Measurements from ENCODE around the gene ZNF775. TPM values are rescaled to one million over a fixed set of nuclear protein-coding genes. Genes with fewer than 3 reads are reported as not detected.
A peak's percentile ranks its signal among the peaks of the same experiment; 100 is the strongest.
"Not testable (repeated sequence)": the region's sequence is repeated elsewhere in the genome, so short reads cannot be mapped to it uniquely, and the experiment has no call there.

The ZNF775 gene
- total RNA-seq, 1 donor from 2014 or later = 4.6 TPM

DNA sequence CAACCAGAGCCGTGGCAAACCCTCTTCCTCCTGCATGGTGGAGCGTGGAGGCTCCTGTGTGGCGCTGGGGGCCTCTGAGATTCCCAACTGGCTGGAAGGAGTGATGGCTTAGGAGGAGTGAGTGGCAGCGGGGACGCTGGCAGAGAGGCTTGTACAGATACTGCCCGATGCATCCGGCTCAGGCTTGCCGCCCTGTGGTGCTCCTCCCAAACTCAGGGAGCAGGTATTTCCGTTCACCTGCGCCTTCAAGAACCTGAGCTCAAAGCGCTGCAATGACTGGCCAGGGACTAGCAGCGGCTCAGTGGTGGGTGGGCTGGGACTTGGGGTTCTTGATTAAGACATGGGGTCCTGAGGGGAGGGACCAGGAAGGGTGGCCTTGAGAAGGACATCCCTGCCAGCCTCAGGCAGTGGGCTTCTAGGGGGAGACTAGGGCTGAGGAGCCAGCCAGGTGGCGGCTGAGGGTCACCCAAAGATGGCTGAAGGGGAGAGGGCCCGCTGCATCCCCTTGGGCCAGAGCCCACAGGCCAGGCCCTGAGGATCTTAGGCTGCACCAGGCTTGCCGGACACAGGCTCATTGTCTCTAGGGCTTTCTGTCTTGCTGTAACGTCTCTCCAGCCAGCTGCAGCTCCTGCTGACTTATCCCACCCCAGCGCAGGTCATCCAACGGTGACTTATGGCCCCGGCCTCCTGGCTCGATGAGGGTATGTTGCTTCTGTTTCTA, 3.2 kb downstream of the ZNF775 start:
- DNase-seq (ENCODE audit: low spot score) = no peak

DNA sequence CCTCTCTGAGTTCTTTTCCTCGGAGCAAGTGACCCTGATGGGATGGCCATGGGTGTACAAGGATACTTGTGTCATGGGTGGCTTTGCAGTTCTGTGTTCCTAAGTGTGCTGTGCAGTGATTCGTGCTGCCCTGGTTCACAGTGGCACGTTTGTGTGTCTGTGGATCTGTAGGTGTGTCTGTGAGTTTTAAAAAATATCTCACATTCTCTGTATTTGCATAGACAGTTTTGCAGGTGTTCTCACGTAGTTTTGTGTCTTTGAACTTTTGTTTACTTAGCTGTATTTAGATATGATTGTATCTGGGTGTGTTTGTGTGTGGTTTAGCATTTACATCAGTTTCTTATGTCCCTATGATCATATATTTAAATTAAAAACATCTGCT, 3.7 kb downstream of the ZNF775 start:
- no peak for DNase-seq (ENCODE audit: low spot score)

DNA sequence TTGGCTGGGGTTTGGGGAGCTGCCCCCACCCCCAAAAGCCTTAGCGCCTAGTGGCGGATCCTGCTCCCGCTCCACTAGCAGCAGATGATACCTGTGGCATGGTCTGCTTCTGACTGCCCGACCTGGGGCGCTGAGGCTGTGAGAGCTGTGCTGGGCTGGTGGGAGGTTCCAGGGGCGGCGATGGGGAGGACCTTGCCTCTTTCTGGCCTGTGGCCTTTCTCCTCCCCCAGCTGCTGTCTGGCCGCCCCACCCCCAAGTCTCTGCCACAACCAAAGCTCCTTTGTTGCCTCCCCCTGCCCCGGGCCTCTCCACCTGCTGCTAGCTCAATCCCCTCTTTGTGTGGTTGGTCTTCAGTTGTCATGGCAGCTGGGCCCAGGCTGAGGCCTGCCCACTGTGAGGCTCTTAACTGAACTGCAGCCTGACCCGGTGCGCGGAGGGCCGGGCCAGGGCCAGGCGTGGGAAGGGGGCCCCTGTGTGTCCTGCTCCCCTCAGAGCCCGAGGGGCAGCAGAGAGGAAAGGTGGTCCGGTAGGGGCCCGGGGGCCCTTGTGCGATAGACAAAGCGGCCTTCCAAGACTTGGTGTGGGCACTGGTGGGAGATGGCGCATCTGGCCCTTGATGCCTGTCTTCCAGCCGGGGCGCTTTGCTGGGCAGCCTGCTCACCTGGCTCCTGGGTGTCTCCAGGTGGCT, 4.7 kb downstream of the ZNF775 start:
- DNase-seq (ENCODE audit: low spot score) = peak; percentile 75

DNA sequence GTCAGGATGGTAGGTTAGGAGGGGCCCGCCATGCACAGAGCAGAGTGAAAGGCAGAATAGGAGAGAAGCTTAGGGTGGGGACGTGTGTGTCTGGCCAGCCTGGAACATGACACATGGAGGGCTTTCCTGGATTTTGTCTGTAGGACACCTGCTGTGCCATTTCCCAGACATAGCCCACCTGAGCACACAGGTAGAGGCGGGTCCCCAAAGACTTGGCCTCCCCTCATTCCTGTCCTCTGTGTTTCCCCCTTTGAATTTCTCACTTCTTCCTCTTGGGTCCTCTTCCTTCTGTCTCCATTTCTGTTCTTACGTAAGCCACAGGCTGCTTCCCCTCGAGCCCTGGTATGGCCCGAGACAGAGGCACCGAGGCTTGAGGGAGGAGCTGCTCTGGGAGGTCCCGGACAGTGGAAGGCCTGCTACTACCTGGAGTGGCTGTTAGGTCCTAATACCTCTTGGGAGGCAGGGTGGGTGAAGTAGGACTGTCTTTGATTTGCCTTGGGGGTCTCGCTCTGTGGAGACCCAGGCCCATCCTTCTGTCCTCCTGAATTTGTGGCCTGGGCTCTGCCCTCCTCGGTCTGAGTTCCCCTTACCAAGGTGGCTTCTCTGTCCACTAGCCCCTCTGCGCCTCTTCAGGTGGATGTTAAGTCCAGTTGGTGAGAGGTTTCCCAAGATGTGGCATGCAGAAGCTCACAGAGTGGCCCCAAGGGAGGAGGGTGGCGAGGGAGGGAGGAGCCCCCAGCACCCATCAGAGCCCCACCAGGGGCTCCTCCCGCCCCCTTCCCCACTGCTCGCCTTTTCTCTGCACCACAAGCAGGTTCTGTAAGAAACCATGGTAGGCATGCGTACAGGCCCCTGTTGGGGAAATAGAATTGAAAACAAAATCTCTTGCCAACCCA, 5.5 kb downstream of the ZNF775 start:
- DNase-seq (ENCODE audit: low spot score) = no peak

DNA sequence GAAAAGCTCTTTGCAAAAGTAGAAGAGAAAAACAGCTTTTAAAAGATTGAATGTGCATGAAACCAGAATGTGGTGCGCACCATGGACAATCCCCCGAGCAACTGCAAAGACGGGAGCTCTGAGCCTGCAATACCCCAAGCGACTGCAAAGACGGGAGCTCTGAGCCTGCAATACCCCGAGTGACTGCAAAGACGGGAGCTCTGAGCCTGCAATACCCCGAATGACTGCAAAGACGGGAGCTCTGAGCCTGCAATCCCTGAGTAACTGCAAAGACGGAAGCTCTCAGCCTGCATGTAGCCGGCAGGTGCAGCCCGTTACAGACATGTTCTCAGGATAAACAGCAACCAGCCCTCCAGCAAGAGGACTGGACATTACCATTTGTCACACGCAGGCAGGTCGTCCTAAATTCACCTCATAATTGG, 6.2 kb downstream of the ZNF775 start:
- DNase-seq (ENCODE audit: low spot score) = no peak

DNA sequence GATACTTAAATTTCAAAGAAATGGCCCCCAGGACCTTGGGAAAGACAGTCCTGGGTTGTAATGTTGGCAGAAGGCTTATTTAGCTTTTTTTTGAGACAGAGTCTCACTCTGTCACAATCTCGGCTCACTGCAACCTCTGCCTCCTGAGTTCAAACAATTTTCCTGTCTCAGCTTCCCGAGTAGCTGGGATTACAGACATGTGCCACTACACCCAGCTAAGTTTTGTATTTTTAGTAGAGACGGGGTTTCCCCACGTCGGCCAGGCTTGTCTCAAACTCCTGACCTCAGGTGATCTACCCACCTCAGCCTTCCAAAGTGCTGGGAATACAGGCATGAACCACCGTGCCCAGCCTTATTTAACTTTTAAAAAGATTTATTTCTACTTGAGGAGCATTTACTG, 6.8 kb downstream of the ZNF775 start:
- not testable (repeated sequence) for DNase-seq (ENCODE audit: low spot score)

DNA sequence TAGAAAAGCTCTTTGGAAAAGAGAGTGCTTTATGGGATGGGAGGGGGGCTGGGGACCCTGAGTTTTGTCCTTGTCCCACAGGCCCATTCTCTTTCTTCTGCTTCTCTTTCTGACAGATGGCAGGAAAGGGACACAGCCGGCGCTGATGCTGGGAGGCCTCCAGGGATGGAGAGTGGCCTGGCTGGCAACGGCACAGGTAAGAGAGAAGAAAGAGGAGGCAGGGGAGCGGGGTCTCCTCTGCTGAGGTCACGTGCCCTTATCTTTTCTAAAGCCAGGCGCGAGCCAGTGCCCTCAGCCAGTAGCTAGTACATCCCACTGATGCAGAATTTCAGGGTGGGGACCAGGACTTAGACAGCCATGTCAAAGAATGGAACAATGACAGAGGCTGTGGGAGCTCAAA, 9.2 kb downstream of the ZNF775 start:
- no peak for DNase-seq (ENCODE audit: low spot score)

DNA sequence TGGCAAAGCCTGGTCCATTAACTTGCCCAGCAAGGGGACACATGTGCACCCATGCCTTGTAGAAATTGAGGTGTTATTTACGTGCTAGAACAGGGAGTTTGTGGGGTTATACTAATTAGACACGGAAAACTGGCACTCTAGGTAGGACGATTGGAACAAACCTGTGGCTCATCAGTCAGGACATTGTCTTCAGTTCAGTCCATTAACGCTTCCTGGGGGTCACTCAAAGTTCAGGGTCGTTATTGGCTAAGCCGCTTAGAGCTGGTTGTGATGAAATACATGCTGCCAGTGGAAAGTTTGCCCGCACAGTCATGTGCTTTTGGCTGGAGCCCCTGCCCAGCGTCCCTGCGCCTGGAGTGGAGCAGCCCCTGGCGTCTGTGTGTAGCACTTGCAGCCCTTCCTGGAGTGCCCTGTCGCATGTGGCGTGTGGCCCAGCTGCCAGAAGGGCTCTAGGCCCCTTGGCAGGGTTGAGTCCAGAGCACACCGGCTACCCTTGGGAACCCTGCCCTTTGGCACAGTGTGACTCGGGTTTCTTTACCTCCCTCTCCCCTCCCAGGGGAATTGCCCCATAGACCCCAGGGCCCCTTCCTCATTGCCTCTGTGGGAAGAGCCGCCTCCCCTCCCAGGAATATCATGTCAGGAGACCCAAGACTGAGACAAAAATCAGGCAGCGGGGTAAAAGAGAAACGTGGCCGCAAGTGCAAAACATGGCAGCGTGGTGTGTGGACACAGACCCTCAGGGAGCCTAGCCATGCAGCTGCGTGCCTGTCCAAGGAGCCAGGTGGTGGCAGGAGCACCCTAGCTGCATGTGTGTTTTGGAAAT, 9.8 kb downstream of the ZNF775 start:
- no peak for DNase-seq (ENCODE audit: low spot score)

DNA sequence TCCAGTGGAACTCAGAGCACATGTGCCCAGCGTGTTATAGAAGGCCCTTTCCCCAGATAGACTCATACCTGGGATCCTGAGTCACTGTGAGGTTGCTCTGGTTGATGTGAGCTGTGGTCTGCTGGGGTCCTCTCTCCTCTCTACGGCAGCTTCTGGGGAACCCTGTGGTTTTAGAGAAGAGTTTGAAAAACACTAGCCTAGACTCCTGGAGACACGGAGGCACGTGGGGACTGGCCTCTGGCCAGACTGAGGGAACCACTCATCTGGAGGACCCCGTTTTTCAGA, 10.3 kb downstream of the ZNF775 start:
- no peak for DNase-seq (ENCODE audit: low spot score)

DNA sequence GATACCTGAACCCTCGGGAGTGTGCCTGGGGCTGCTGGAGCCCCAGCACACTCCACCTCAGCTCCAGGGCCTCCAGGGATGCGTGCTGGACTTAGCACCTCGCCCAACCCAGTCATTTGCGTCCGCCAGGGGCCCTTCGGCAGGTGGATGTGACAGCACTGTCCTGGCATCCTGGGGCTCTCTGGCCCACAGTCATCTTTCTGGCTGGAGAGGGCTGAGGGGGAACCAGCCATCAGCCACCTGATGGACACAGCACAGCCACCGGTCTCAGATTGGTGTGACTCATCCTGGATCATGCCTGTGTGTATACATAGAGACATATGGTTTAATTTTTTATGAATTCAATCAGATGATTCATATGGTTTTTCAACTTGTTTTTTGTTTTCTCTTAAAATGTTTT, 11.1 kb downstream of the ZNF775 start:
- DNase-seq (ENCODE audit: low spot score) = no peak

DNA sequence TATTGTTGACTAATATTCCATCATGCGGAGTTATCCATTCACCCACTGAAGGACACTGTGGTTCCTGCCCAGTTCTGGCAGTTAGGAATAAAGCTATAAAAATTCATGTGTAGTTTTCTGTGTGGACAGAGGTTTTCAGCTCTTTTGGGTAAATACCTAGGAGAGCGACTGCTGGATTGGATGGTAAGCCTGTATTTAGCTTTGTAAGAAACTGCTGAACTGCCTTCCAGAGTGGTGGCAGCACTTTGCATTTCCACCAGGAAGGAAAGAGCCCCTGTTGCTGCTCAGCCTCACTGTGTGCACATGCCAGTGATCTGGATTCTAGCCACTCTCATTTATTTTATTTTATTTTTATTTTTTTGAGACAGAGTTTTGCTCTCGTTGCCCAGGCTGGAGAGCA, 14.2 kb downstream of the ZNF775 start:
- no peak for DNase-seq (ENCODE audit: low spot score)

DNA sequence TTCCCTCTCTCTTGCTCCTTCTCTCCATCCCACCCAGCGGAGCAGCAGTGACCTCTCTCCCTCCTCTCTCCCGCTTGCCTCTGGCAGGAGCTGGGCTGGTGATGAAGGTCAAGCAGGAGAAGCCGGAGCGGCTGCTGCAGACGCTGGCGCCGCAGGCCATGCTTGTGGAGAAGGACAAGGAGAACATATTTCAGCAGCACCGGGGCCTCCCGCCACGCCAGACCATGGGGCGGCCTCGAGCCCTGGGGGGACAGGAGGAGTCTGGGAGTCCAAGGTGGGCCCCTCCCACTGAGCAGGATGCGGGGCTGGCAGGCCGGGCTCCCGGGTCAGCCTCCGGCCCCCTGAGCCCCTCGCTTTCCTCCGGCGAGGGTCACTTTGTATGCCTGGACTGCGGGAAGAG, 17.3 kb downstream of the ZNF775 start:
- DNase-seq (ENCODE audit: low spot score) = no peak

DNA sequence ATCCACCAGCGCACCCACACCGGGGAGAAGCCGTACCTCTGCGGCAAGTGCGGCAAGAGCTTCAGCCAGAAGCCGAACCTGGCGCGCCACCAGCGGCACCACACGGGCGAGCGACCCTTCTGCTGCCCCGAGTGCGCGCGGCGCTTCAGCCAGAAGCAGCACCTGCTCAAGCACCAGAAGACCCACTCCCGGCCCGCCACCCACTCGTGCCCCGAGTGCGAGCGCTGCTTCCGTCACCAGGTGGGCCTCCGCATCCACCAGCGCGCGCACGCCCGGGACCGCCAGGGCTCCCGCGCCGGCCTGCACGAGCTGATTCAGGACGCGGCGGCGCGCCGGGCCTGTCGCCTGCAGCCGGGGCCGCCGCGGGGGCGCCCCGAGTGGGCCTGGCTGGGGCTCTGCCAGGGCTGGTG, 17.7 kb downstream of the ZNF775 start:
- DNase-seq (ENCODE audit: low spot score) = no peak

DNA sequence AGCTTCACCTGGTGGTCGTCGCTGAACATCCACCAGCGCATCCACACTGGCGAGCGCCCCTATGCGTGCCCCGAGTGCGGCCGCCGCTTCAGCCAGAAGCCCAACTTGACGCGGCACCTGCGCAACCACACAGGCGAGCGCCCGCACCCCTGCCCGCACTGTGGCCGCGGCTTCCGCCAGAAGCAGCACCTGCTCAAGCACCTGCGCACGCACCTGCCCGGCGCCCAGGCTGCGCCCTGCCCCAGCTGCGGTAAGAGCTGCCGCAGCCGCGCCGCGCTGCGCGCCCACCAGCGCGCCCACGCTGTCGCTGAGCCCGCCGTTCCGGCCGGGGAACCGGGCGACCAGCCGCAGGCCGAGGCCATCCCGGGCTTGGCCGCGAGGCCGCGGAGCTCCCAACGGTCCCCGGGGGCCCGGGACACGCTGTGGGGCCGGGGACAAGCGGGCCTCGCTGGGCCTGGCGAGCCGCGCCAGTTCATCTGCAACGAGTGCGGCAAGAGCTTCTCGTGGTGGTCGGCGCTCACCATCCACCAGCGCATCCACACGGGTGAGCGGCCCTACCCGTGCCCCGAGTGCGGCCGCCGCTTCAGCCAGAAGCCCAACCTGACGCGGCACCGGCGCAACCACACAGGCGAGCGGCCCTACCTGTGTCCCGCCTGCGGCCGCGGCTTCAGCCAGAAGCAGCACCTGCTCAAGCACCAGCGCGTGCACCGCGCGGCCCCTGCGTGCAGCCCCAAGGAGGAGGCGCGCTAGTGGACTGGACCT, 18.4 kb downstream of the ZNF775 start:
- DNase-seq (ENCODE audit: low spot score) = no peak

DNA sequence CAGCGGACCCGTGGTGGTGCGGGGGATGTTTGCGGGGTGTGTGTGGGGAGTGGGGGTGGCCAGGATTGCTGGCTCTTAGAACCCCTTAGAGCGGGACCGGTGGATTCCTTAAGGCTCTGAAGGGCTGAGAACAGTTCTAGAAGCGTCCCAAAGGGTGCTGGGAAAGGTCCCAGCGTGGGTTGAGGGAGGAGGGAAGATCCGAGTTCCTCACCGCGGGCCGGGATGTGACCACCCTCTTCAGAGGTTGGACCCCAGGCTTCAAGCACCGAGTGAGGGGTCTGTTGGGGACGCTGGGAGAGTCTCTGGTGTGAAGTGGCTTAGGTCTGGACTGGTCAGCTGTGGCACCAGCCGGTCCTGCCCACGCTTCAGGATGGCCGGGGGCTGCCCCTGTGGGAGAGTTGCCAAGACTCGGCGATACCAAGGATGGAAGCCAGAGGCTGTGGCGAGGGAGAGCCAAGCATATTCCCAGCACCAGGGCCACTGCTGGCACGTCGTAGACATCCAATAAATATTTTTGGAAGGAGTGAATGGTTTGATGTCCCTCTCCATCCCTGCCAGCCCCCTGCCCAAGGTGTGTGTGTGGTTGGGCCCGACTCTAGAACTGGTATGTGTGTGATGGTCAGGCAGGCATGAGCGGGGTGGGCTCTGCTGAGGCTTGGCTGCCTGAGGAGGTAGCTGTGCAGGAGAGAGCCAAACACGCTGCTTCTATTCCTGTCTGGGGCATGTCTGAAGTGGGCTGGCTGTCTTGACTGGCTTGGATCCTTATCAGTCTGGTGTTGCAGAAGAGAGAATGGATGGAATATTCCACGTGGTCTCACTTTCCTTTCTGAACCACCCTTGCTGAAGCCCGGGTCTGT, 19.2 kb downstream of the ZNF775 start:
- DNase-seq (ENCODE audit: low spot score) = no peak

DNA sequence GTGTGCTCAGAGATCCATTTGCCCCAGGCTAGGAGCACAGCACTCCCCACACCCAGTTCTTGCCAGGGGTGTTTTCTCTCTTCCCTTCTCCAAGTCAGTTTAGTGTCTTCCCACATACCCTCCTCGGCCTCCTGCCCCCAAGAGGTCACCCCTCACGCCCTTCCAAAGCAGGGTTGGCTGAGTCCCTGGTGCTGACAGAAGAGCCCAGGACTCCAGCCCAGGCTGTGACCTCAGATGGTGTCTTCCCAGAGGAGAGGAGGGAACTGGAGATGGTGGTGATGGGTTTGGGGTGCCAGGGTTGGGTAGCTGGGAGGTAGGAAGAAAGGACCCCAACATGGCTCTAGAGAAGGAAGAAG, 19.8 kb downstream of the ZNF775 start:
- DNase-seq (ENCODE audit: low spot score) = no peak

DNA sequence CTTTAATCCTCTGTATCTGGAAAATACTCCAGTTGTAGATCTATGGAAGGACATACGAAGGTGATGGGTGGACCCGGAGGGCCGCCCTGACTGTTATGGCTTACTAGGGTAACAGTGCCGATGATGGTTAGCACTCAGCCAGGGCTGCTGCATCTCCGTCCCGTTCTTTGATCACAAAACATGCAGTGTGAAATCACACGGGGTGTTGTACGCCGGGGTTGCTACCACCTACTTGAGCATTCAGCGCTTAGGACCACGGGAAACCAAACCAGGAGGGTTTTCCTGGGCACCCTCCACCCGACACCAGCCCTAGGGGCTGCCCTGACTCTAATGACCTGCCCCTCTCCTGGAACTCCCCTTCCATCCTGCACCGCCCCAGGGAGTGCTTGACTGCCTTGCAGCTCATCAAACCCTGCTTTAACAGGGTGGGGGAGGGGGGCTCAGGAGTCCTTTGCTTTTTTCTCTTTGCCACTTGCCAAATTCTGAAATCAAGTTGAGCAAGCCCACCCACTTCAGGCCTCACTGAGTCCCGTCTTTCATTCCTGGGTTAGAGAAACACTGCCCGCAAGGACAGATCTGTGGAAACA, 20.4 kb downstream of the ZNF775 start:
- DNase-seq (ENCODE audit: low spot score) = no peak

DNA sequence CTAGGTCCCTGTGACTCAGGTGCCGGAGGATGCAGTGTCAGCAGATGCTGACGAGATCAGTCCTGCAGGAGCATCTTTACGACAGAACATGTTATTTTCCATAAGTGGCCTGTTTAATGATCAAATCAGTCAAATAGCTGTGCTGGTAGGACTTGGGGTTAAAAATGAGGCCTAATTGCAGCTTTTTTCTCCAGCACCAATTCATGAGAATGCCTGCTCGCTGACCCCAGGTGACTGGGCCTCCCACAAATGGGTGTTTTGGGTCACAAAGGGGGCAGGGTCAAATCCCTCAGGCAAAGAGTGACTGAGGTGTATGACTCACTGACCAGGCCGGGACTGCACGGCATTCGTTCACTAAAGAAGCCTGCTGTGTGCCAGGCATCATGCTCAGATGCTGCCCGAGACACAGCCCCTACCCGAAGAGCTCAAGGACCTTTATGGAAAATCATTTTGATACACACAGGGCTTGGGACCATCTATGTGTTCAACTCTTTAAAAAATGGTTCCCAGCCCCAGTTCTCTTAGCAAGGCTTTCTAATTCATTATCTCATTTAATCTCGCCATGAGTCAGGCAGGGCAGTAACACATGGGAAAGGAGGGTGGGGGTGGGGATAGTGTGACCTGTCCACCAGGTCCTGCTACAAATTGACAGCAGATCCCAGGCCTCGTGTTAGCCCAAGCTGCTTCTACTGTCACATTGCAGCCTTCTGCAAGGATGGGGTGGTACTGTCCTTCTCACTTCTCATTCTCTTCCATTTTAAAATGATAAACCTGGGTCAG, 21.1 kb downstream of the ZNF775 start:
- no peak for DNase-seq (ENCODE audit: low spot score)

Data from umbilical cord (tissue), 2 donors.